SK-N-SH (cell line): ENCODE data around the gene DOCK8. TPM values are rescaled to one million over a fixed set of nuclear protein-coding genes. Genes with fewer than 3 reads are reported as not detected.

ENCODE experiments used
- CTCF ChIA-PET: fragments of 300-600, 350-600 bp; formaldehyde crosslinking; extraction: SDS; loops from one replicate; lab custom pipeline; 2021; lab: Yijun Ruan, JAX
- POLR2A ChIA-PET: fragments of 350-600 bp; sonication (Branson Sonifier 250); formaldehyde crosslinking; extraction: SDS; loops from one replicate; lab custom pipeline; 2020; ENCODE audit warnings: antibody characterized with exemption, inconsistent platforms; lab: Yijun Ruan, JAX
- DNase-seq: peaks from one replicate; pipeline ENCODE4 v3.0.0; 2012
- H2AFZ ChIP-seq: fragments of 200-600 bp; sonication (generic); 2 replicates; pipeline ENCODE4 v1.8.1; 2016; ENCODE audit warnings: antibody characterized with exemption, mild to moderate bottlenecking, low read depth
- H3F3A ChIP-seq: fragments of 200-600 bp; sonication (generic); replicated peaks from 2 replicates; pipeline ENCODE3; 2016; ENCODE audit warnings: antibody characterized with exemption, mild to moderate bottlenecking; ENCODE audit not compliant: insufficient read depth
- H3K27ac ChIP-seq, 2 experiments: fragments of 200-500 bp in 1 of 2; fragments of 200-600 bp in 1 of 2; sonication (Bioruptor generic) in 1 of 2; sonication (generic), shearing (Covaris generic) in 1 of 2; 2 replicates each; pipeline versions ENCODE4 v1.5.1 to v1.6.1; 2014 to 2016; ENCODE audit warnings: low read depth in 2 of 2, inconsistent platforms in 1 of 2, low read length in 1 of 2, mild to moderate bottlenecking in 1 of 2, mixed read lengths in 1 of 2
- H3K27me3 ChIP-seq: fragments of 200-600 bp; sonication (generic), shearing (Covaris generic); 2 replicates; pipeline ENCODE4 v1.6.1; 2016; ENCODE audit warnings: mixed run types; ENCODE audit not compliant: insufficient read depth
- H3K36me3 ChIP-seq, 2 experiments: fragments of 200-500 bp in 1 of 2; fragments of 200-600 bp in 1 of 2; sonication (Bioruptor generic) in 1 of 2; sonication (generic) in 1 of 2; replicated peaks in 1 of 2; 2 replicates each; pipeline versions ENCODE3 to v1.5.1; 2014 to 2016; ENCODE audit warnings: low read length in 1 of 2, mild to moderate bottlenecking in 1 of 2; ENCODE audit not compliant: insufficient read depth in 2 of 2, control insufficient read depth in 1 of 2
- H3K4me1 ChIP-seq, 2 experiments: fragments of 200-500 bp in 1 of 2; fragments of 200-600 bp in 1 of 2; sonication (Bioruptor generic) in 1 of 2; sonication (generic), shearing (Covaris generic) in 1 of 2; 2 replicates each; pipeline versions ENCODE4 v1.5.1 to v1.6.1; 2014 to 2016; ENCODE audit warnings: low read depth in 1 of 2, low read length in 1 of 2, mixed run types in 1 of 2; ENCODE audit not compliant: insufficient read depth in 2 of 2, control insufficient read depth in 1 of 2
- H3K4me2 ChIP-seq: fragments of 200-600 bp; sonication (generic), shearing (Covaris generic); 2 replicates; pipeline ENCODE4 v1.6.1; 2017; ENCODE audit warnings: mixed run types
- H3K4me3 ChIP-seq, 2 experiments: fragments of 200-500 bp in 1 of 2; fragments of 200-600 bp in 1 of 2; sonication (Bioruptor generic) in 1 of 2; sonication (generic), shearing (Covaris generic) in 1 of 2; 2 replicates each; pipeline versions ENCODE4 v1.5.1 to v1.8.1; 2014 to 2016; ENCODE audit warnings: low read depth in 2 of 2, inconsistent platforms in 1 of 2, low read length in 1 of 2, mild to moderate bottlenecking in 1 of 2, mixed read lengths in 1 of 2, moderate library complexity in 1 of 2
- H3K79me2 ChIP-seq: fragments of 200-600 bp; sonication (generic); 2 replicates; pipeline ENCODE4 v1.8.1; 2017; ENCODE audit warnings: mild to moderate bottlenecking; ENCODE audit not compliant: insufficient read depth
- H3K9ac ChIP-seq: fragments of 200-600 bp; sonication (generic); 2 replicates; pipeline ENCODE4 v1.6.1; 2017; ENCODE audit warnings: mixed run types
- H3K9me2 ChIP-seq: fragments of 200-600 bp; sonication (generic); 2 replicates; pipeline ENCODE4 v1.6.1; 2017; ENCODE audit warnings: mixed run types
- H3K9me3 ChIP-seq: fragments of 200-600 bp; sonication (generic); 2 replicates; pipeline ENCODE4 v1.6.1; 2017; ENCODE audit warnings: mixed run types, mild to moderate bottlenecking, moderate library complexity
- H4K20me1 ChIP-seq: fragments of 200-600 bp; sonication (generic); 2 replicates; pipeline ENCODE4 v1.6.1; 2017; ENCODE audit warnings: mild to moderate bottlenecking, mixed run types; ENCODE audit not compliant: insufficient read depth
- CHD2 ChIP-seq: fragments of 150-350 bp; IDR thresholded peaks from 2 replicates; pipeline ENCODE4 v1.6.1; 2018; ENCODE audit warnings: low read length; ENCODE audit not compliant: partially characterized antibody
- ELF1 ChIP-seq: IDR thresholded peaks from 2 replicates; pipeline ENCODE4 v1.4.0; 2012
- FOSL2 ChIP-seq: IDR thresholded peaks from 2 replicates; pipeline ENCODE4 v1.4.0; 2012; ENCODE audit warnings: low read depth, mild to moderate bottlenecking, moderate library complexity, borderline replicate concordance
- FOXJ3 ChIP-seq: sonication (generic); formaldehyde crosslinking; IDR thresholded peaks from 2 replicates; pipeline ENCODE4 v1.5.1; 2020; ENCODE audit warnings: mild to moderate bottlenecking, missing genetic modification reagents
- FOXM1 ChIP-seq: IDR thresholded peaks from 2 replicates; pipeline ENCODE4 v1.4.0; 2012; ENCODE audit warnings: low read depth, mild to moderate bottlenecking
- GABPA ChIP-seq: IDR thresholded peaks from 2 replicates; pipeline ENCODE4 v1.4.0; 2012; ENCODE audit warnings: low read depth, mild to moderate bottlenecking
- GATA2 ChIP-seq: sonication (generic); formaldehyde crosslinking; IDR thresholded peaks from 2 replicates; pipeline ENCODE4 v1.5.0; 2020; ENCODE audit warnings: mild to moderate bottlenecking, missing genetic modification reagents
- IRF3 ChIP-seq: fragments of 150-350 bp; IDR thresholded peaks from 2 replicates; pipeline ENCODE4 v1.6.1; 2016; ENCODE audit warnings: mild to moderate bottlenecking, low read depth, low read length
- JUND ChIP-seq: IDR thresholded peaks from 2 replicates; pipeline ENCODE4 v1.4.0; 2012
- MEF2A ChIP-seq: IDR thresholded peaks from 2 replicates; pipeline ENCODE4 v1.4.0; 2012; ENCODE audit warnings: low read depth, borderline replicate concordance
- POLR2AphosphoS5 ChIP-seq: IDR thresholded peaks from 2 replicates; pipeline ENCODE4 v1.6.1; 2012; ENCODE audit warnings: low read depth, low read length
- RAD21 ChIP-seq: IDR thresholded peaks from 2 replicates; pipeline ENCODE4 v1.6.1; 2012; ENCODE audit warnings: mild to moderate bottlenecking, low read length
- RFX5 ChIP-seq: IDR thresholded peaks from 2 replicates; pipeline ENCODE4 v1.6.1; 2012; ENCODE audit warnings: mild to moderate bottlenecking, improper control_type of control experiment, low read length
- RXRA ChIP-seq: IDR thresholded peaks from 2 replicates; pipeline ENCODE4 v1.4.0; 2012; ENCODE audit warnings: low read depth, mild to moderate bottlenecking, borderline replicate concordance
- TCF12 ChIP-seq: IDR thresholded peaks from 2 replicates; pipeline ENCODE4 v1.4.0; 2012
- TEAD4 ChIP-seq: IDR thresholded peaks from 2 replicates; pipeline ENCODE4 v1.4.0; 2012; ENCODE audit warnings: mild to moderate bottlenecking, borderline replicate concordance; ENCODE audit not compliant: insufficient read depth
- YY1 ChIP-seq: IDR thresholded peaks from 2 replicates; pipeline ENCODE4 v1.4.0; 2012; ENCODE audit warnings: low read depth, mild to moderate bottlenecking
- WGBS: methylation state at CpG from one replicate; pipeline ENCODE4 v1.1.6; 2017; ENCODE audit warnings: low lambda C conversion rate; 5-methylcytosine and 5-hydroxymethylcytosine counted together
- polyA plus RNA-seq, 3 experiments: library from polyadenylated mRNA; depleted of rRNA; stranded (reverse); fragments of >200 nt; gene quantifications; 2 replicates each; pipeline ENCODE4 v1.2.3, GENCODE V29; 2012
- TF ChIP-seq, protein P1 (sequence below): fragments of 150-350 bp; IDR thresholded peaks from 2 replicates; pipeline ENCODE4 v1.6.1; 2017; ENCODE audit warnings: antibody characterized with exemption, low read length, low read depth, borderline replicate concordance
- TF ChIP-seq, protein P2 (sequence below): IDR thresholded peaks from 2 replicates; pipeline ENCODE4 v1.4.0; 2012; ENCODE audit warnings: low read depth

Gene DOCK8
- polyA plus RNA-seq, 1 of the 3 experiments (the other 2 are of a cell fraction), result not detected

DNA sequence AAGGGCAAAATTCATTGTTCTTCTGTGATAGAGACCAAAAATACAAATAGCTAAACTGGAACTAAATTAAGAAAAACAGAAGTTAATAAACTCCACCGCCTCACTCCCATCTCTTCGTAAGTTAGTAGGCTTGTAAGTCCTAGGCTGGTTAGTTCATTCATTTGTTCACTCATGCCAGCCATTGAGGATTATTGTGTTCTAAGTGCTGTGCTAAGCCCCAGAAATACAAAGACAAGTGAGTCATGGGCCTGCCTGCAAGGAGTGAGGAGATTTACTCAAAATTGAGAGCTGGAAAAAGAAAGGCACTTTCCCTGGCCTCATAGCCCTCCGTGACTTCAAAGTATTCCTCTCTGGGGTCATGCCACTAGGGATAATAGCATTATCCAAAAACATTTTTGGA is 8.5 kb downstream of the DOCK8 start (continued):
- TF ChIP-seq IRF3 (no peak), RAD21 (no peak), CHD2 (no peak)
- TF ChIP-seq, protein P1, sequence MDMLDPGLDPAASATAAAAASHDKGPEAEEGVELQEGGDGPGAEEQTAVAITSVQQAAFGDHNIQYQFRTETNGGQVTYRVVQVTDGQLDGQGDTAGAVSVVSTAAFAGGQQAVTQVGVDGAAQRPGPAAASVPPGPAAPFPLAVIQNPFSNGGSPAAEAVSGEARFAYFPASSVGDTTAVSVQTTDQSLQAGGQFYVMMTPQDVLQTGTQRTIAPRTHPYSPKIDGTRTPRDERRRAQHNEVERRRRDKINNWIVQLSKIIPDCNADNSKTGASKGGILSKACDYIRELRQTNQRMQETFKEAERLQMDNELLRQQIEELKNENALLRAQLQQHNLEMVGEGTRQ, result no peak

GRCh38 chr9:224026-224425 is 9.4 kb downstream of the DOCK8 start:
- Histone ChIP-seq H3K79me2 (no peaks in the 10 kb centered on the region), H3K27me3 (peaks cover 11% of the 10 kb centered on the region; the same call in 1 of the 2 replicates), H3K36me3 (no peaks in the 10 kb centered on the region), H3K4me3 (no peak overlapping the region), H3K4me1 (no peaks in the 10 kb centered on the region), H2AFZ (no peak overlapping the region), H3K4me2 (no peak overlapping the region), H3K9me2 (no peaks in the 10 kb centered on the region), H4K20me1 (no peaks in the 10 kb centered on the region), H3K9ac (no peak overlapping the region), H3K27ac (no peak overlapping the region), H3K9me3 (no peaks in the 10 kb centered on the region), H3F3A (no peaks in the 10 kb centered on the region)
- ChIA-PET CTCF (no interaction called here), POLR2A (no interaction called here)
- DNase-seq, result no peak
- TF ChIP-seq YY1, result no peak
- no peak for TF ChIP-seq RFX5
- TF ChIP-seq MEF2A, result no peak
- no peak for TF ChIP-seq RAD21
- TF ChIP-seq JUND, result no peak
- no peak for TF ChIP-seq ELF1
- TF ChIP-seq RXRA, result no peak
- TF ChIP-seq, protein P2, sequence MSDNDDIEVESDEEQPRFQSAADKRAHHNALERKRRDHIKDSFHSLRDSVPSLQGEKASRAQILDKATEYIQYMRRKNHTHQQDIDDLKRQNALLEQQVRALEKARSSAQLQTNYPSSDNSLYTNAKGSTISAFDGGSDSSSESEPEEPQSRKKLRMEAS, result no peak
- no peak for TF ChIP-seq GABPA
- WGBS, result 8% methylated on average over 5 of the region's 5 CpGs

DNA sequence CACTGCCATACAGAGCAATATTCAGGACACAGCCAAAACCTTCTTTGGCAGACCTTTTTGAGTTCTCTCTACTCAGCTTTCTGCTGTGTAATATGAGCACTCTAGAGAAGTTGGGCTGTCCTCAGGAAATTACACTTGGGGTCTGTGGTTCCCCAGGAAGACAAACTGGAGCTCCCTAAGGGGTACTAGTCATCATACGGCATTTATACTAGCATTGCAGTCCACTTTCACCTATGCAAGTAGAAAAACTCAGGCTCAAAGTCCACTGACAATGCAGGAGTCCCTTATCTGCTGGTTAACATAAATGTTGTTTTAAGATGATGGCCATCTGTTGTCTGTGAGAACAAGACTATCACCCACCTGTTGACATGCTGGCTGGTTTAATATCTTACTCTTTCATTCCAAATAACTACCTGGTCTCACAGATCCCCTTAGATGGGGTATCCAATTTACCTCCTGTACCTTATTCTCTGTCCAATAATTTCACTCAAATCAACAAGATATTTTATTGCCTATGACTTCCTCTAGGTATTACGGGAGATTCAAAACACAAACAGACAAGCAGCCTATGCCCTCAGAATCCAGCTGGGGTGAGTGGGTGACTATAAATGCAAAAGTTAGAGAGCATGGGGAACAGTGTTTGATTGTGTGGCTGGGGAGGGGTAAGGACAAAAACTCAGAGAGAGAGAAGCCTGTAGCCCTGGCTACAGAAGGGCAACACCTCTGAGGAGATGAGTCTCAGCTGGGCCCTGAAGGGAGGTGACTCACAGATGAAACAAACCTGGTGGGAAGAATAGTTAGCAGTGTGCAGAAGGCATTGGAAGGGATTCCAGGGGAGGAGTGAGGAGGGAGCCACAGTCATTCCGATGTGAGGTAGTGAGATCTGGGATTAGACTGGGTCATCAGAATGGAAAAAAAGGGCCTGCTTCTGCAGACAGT is 10.2 kb downstream of the DOCK8 start:
- Histone ChIP-seq H3K36me3 (no peaks in the 10 kb centered on the region), H2AFZ (no peak overlapping the region), H3K27me3 (peaks cover 11% of the 10 kb centered on the region; the same call in 1 of the 2 replicates), H3K79me2 (no peaks in the 10 kb centered on the region), H3K4me2 (no peak overlapping the region), H3K9me3 (no peaks in the 10 kb centered on the region), H3F3A (no peaks in the 10 kb centered on the region), H3K4me1 (no peaks in the 10 kb centered on the region), H3K27ac (no peak overlapping the region), H3K9ac (no peak overlapping the region), H3K4me3 (no peak overlapping the region), H3K9me2 (no peaks in the 10 kb centered on the region), H4K20me1 (no peaks in the 10 kb centered on the region)
- WGBS, result 1% methylated on average over 3 of the region's 3 CpGs
- DNase-seq, result no peak
- POLR2A ChIA-PET, result no interaction called here
- CTCF ChIA-PET, result no interaction called here
- TF ChIP-seq FOXJ3 (CRISPR knock-in tag) (no peak), TEAD4 (no peak), YY1 (no peak), FOSL2 (no peak), POLR2AphosphoS5 (no peak), FOXM1 (no peak), TCF12 (no peak), GATA2 (CRISPR knock-in tag) (no peak)
- TF ChIP-seq, protein P1, result no peak
